Stimulated activated CD8-positive, alpha-beta memory T cell treated with anti-CD3 and anti-CD28 coated beads, Interleukin-2, amount 100 ng/mL, for 48 hours (primary cell): ENCODE results near the gene ULBP3.
"Not testable (repeated sequence)": the region's sequence is repeated elsewhere in the genome, so short reads cannot be mapped to it uniquely, and the experiment has no call there.

Source experiments
- DNase-seq, 2 donors: peaks; one replicate each; pipeline ENCODE4 v3.0.0-alpha.2; 2020; ENCODE audit warnings: low read depth in 2 of 2

ULBP3 gene

DNA sequence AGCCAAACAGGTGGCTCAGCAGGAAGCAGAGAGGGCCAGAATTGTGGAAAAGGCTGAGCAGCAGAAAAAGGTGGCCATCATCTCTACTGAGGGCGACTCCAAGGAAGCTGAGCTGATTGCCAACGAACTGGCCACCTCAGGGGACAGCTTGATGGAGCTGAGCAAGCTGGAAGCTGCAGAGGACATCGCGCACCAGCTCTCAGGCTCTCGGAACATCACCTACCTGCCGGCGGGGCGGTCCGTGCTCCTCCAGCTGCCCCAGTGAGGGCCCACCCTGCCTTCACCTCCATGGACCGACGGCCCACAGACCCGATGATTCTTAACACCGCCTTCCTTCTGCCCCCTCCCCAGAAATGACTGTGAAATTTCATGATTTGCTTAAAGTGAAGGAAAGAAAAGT lies 25.8 kb downstream of the ULBP3 start:
- DNase-seq, result no peak

- no peak for DNase-seq
Observed at GRCh38 chr6:150038202-150039062, 30.5 kb downstream of the ULBP3 start.

DNA sequence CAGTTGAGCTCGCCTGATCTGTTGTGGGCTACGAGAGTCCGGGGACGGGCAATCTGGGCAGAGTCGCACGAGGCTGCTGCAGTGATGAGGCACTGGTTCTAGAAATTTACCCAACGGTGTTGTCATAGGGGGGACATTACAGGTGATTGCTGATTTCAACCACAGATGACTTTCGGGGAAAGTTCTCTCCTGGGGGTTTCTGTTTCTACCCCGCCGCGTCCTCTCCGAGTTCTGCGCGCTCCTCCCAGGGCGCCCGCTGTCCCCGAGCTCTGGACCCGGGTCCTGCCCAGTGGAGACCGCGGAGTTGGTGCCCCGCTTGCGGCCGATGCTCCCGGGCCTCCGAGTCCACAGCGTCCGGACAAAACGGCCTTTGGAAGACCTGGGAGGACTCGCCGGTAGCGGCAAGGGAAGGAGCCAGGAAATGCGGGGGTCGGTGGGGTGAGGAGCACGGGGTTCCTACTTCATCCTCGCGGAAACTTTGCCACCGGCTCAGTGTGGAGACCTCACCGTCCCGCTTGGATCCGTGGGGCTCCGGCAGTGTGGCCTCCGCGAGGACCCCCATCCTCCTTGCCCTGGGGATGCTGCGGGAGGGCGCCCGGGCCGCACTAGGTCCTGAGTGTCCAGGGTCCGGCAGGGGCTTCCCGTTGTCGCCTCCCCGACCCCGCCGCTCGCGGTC lies 31.3 kb downstream of the ULBP3 start:
- no peak for DNase-seq

DNA sequence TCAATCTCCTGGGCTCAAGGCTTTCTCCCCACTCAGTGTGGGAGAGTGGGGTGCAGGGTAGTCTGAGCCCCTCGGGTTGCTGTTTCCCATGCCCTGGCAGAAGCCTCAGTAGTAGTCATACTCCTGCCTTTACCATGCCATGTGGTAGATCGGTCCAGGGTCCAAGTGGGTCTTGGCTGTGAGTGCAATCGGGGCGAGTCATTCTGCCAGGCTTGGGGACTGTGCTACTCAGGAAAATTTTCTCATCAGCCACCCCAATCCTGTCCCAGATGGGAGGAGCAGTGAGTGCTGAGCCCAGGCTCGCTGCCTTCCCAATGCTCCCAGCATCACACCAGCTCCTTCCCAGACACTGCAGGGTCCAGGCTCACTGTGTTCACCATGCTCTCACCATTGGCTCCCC lies 32.8 kb downstream of the ULBP3 start:
- DNase-seq, result no peak

- DNase-seq, result no peak
Observed at GRCh38 chr6:150033207-150033771, 35.6 kb downstream of the ULBP3 start.

- DNase-seq, result no peak
Observed at GRCh38 chr6:150032598-150032997, 36.3 kb downstream of the ULBP3 start.

GRCh38 chr6:150030611-150031010 lies 38.3 kb downstream of the ULBP3 start:
- no peak for DNase-seq

- DNase-seq, result no peak
Observed at GRCh38 chr6:150029749-150030148, 39.2 kb downstream of the ULBP3 start.

GRCh38 chr6:150029276-150029675 lies 39.6 kb downstream of the ULBP3 start:
- DNase-seq, result no peak

DNA sequence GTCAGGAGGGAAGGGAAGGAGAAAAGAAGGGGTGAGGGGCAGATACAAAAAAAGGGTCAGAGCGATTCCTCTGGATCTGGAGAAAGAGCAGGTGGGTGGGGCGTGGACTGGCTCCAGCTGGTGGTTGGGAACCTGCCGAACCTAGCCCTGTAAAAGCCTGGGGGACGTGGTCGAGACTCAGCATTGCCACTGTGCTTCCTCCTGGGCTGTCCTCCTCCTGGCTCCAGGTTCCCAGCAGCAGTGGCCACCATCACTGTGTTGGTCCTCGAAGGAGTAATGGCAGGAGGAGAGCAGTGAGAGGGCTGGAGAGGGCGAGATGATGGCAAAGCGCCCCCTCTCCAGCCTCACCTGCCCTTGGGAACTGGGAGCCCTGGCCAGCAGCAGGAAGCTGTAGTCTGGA lies 40.1 kb downstream of the ULBP3 start:
- no peak for DNase-seq

DNA sequence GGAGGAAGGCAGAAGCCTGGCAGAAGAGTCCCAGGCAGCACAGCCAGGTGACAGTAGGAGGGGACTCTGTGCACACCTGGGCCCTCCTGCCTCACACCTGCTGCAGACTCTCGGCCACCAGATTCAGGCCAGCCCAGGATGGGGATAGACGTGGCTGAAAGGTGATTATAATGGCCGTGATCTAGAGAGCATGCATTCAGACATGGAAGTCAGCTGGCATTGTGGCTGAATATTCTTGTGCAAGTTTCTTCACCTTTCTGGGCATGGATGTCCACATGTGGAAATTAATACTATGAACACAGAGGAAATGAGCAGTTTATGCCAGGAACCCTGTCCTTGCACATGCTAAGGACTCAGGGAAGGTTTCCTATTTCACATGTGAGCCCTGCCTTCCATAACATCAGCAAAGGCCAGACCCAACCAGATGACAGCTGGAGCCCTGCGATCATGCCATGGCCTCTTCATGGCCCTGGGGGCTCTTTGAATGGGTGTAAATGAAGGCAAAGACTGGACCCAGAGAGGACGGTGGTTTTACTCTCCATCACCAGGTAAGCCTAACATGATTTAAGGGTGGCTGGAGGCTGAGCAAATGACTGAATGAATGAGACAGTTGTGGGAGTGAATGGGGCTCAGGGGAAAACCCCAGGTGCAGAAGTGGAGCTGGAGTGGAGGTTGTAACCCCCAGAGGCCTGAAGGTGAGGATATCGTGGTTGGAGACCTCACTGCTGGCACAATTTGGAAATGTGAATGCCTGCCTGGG lies 40.9 kb downstream of the ULBP3 start:
- DNase-seq, result no peak

- no peak for DNase-seq
Observed at GRCh38 chr6:150026976-150027805, 41.7 kb downstream of the ULBP3 start.

- DNase-seq, result no peak
Observed at GRCh38 chr6:150025201-150025917, 43.6 kb downstream of the ULBP3 start, which contains the start of gene RAET1L. RAET1L (minus strand) TSS chr6:150025532; CDS start chr6:150025471, 61 bp downstream.

DNA sequence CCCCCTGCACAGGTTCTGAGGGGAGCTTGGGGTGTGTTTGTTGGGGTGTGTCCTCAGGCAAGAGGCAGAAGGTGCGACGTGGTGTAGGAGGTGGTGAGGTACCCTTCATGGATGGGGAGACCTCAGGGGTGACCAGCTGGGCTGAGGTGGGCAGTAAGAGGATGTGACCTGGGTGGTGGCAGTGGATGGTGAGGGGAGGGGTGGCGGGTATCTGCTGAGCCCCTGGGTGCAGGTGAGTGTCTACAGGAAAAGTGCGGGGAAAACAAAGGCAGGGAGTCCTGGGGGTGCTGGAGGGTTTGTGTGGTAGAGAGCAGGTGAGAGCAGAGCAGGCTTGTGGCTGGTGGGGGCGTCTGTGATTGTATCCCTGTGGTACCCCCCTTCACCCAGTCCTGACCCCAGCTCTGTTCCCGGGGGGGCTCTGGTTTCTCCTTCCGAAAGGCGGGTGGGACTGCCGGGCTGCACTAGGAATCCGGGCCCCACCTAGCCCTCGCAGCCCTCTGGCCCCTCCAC lies 44.2 kb downstream of the ULBP3 start:
- no peak for DNase-seq

- DNase-seq, result not testable (repeated sequence)
Observed at GRCh38 chr6:150024021-150024420, 44.9 kb downstream of the ULBP3 start.

- not testable (repeated sequence) for DNase-seq
Observed at GRCh38 chr6:150021870-150022269, 47.1 kb downstream of the ULBP3 start.

- no peak for DNase-seq
Observed at GRCh38 chr6:150018846-150019580, 49.9 kb downstream of the ULBP3 start.

DNA sequence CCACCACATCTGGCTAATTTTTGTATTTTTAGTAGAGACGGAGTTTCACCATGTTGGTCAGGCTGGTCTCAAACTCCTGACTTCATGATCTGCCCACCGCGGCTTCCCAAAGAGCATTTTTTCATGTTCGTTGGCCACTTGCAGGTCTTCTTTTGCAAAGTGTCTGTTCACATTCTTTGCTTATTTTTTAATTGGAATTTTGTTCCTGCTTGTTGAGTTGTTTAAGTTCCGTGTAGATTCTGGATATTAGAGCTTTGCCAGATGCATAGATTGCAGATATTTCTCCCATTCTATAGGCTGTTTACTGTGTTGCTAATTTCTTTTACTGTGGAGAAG lies 51.8 kb downstream of the ULBP3 start:
- DNase-seq, result not testable (repeated sequence)

DNA sequence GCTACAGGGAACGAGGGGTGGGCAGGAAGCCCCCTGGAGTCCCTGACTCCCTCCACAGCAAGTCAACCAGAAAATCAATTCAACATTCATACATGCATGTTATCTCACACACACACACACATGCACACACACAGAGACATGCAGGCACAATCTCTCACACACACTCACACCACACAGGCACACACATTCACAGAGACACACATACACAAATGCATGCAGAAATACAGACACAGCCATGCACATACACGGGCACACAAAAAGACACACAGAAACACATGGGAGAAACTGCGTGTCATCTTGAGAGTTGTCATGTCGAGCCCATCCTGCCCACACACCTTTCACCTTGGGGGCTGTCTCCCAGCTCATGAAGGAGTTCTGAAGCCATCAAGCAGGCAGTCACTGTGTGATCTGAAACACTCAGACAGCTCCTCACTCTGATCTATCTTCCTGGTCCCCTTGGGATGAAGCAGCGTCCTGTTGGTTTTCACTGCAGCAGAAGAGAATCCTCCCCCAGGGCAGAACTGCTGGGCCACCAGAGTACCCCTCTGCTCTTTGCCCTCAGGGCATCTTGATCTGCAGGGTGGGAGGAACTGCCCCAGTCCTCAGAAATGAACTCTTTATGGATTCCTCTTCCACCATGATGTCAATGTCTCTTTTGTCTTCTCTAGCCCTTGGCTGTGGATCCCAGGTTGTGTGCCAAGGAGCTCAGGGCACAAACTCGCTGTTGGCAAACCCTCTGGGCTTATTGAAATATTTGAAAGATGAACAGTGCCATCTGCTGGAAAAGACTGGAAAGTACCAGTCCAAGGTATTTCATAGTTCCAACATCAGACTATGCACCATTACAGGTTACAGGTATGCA lies 52.4 kb downstream of the ULBP3 start:
- no peak for DNase-seq
